Spleen (tissue), 11 donors: ENCODE results near the gene MARCHF2. TPM values are rescaled to one million over a fixed set of nuclear protein-coding genes. Genes with fewer than 3 reads are reported as not detected.

Experiments
- DNase-seq: peaks from one replicate; pipeline ENCODE4 v3.0.0-alpha.2; 2020
- H3K27ac ChIP-seq, 8 donors: fragments of 200-600 bp; sonication (generic) in 7 of 8; 1 replicate in 4 of 8; 2 replicates in 4 of 8; pipeline versions ENCODE4 v1.5.0 to v1.8.0; 2016 to 2021; ENCODE audit warnings: inconsistent platforms in 4 of 8, mild to moderate bottlenecking in 4 of 8, moderate library complexity in 1 of 8
- H3K27me3 ChIP-seq, 7 donors: fragments of 200-600 bp; sonication (generic) in 6 of 7; replicated peaks in 1 of 7; 1 replicate in 4 of 7; 2 replicates in 3 of 7; pipeline versions ENCODE4 v1.5.0 to v1.8.0; 2016 to 2021; ENCODE audit warnings: inconsistent platforms in 3 of 7, mild to moderate bottlenecking in 1 of 7
- H3K36me3 ChIP-seq, 6 donors: fragments of 200-600 bp; sonication (generic) in 5 of 6; 1 replicate in 4 of 6; 2 replicates in 2 of 6; pipeline versions ENCODE4 v1.5.0 to v1.8.0; 2016 to 2021; ENCODE audit warnings: inconsistent platforms in 2 of 6
- H3K4me1 ChIP-seq, 6 donors: fragments of 200-600 bp; sonication (generic) in 5 of 6; 1 replicate in 3 of 6; 2 replicates in 3 of 6; pipeline versions ENCODE4 v1.5.0 to v1.8.0; 2016 to 2021; ENCODE audit warnings: inconsistent platforms in 3 of 6
- H3K4me3 ChIP-seq, 8 donors: fragments of 200-600 bp; sonication (generic) in 7 of 8; 1 replicate in 4 of 8; 2 replicates in 4 of 8; pipeline versions ENCODE4 v1.5.0 to v1.8.0; 2016 to 2021; ENCODE audit warnings: inconsistent platforms in 4 of 8, mild to moderate bottlenecking in 4 of 8, moderate library complexity in 2 of 8
- H3K9me3 ChIP-seq, 8 donors: fragments of 200-600 bp; sonication (generic) in 7 of 8; 1 replicate in 4 of 8; 2 replicates in 4 of 8; pipeline versions ENCODE4 v1.5.0 to v1.8.0; 2016 to 2021; ENCODE audit warnings: inconsistent platforms in 4 of 8
- CTCF ChIP-seq, 11 experiments: fragments of 200-600 bp in 7 of 11; fragments of 450-650 bp in 4 of 11; sonication (generic) in 4 of 11; IDR thresholded peaks in 8 of 11; conservative IDR thresholded peaks in 3 of 11; 1 replicate in 7 of 11; 2 replicates in 4 of 11; pipeline versions ENCODE4 v1.4.0 to v1.8.0; 2016 to 2021; ENCODE audit warnings: antibody characterized with exemption in 11 of 11, inconsistent platforms in 4 of 11, mild to moderate bottlenecking in 1 of 11
- POLR2A ChIP-seq, 3 donors: fragments of 450-650 bp; IDR thresholded peaks; one replicate each; pipeline ENCODE4 v1.5.1; 2017; ENCODE audit warnings: antibody characterized with exemption in 3 of 3, mild to moderate bottlenecking in 1 of 3
- POLR2AphosphoS5 ChIP-seq, 3 donors: sonication (generic); formaldehyde crosslinking; IDR thresholded peaks; one replicate each; pipeline ENCODE4 v1.5.1; 2017; ENCODE audit warnings: antibody characterized with exemption in 3 of 3
- whole genome bisulfite sequencing, 5 donors: extraction: QIAGEN DNeasy Blood & Tissue Kit in 3 of 5; methylation state at CpG; one replicate each; pipeline versions ENCODE4 v1.1.5 to v1.1.7; 2013 to 2018; 5-methylcytosine and 5-hydroxymethylcytosine counted together
- intact Hi-C: fragments of 100-400 bp; cut with DNase I; formaldehyde crosslinking; loops from one replicate; pipeline ENCODE4 v1.15.0; 2023; ENCODE audit warnings: low total_unique reads
- polyA plus RNA-seq, 3 donors: library from polyadenylated mRNA; stranded (reverse); fragments of 200-250 nt; gene quantifications; one replicate each; pipeline ENCODE4 v1.2.1, GENCODE V29; 2013
- total RNA-seq, 7 donors: library from RNA; depleted of rRNA in 3 of 7; stranded (reverse); fragments of >200 nt in 3 of 7; fragmentation: NEBNext Ultra II Directional in 4 of 7; extraction: Animal tissue kit (Norgen Biotek cat#: 25700) in 4 of 7; gene quantifications; one replicate each; pipeline versions ENCODE4 v1.1.0 to v1.2.1, GENCODE V29; 2016 to 2021
- donor health status: healthy with polysubstance abuse.
- donor health status: DM: no; HTN: no; CAD: no; lungs with moderate emphysema.
- donor health status: DM: no; HTN: no; CAD: no.
- donor health status: Bipolar disorder and iron deficiency.
- donor health status: healthy.
- donor health status: DM: no; HTN: no; CAD: no.
- donor health status: DM: yes; HTN: yes; CAD: no.

MARCHF2 gene
- total and polyA plus RNA-seq, 10 donors: 33.4 to 212 (median 67.2) TPM

- Histone ChIP-seq H3K4me3 (peak within 1 kb of the TSS; percentile 54 to 87 (median 80)), H3K27me3 (no peaks in the 10 kb centered on the region), H3K27ac (peak within 1 kb of the TSS; percentile 98 to 100 (median 100)), H3K9me3 (peaks cover 0 to 8% (median 0%) of the 10 kb centered on the region in 8 donors), H3K4me1 (peaks cover 39 to 72% (median 51%) of the 10 kb centered on the region in 6 donors), H3K36me3 (peaks cover 0 to 30% (median 0%) of the 10 kb centered on the region in 6 donors)
- TF ChIP-seq POLR2AphosphoS5 (IDR thresholded peaks at IDR 0.05) (peak; percentile 88 to 93 (median 89)), CTCF (IDR thresholded peaks at IDR 0.05 in 8 of 11, conservative IDR thresholded peaks at IDR 0.05 in 3 of 11) (peak in 2 of 11 experiments; percentile 20 to 35), POLR2A (IDR thresholded peaks at IDR 0.05) (no peak)
- peak; percentile 98 for DNase-seq
- intact Hi-C loops: no loop called here
- 0 to 1% (median 0%) methylated on average over 25 to 70 of the region's 70 CpGs for WGBS, 5 donors
Observed at GRCh38 chr19:8389891-8390616, 23.1 kb upstream of the MARCHF2 start, which contains the start of gene RAB11B. RAB11B (plus strand) TSS chr19:8390360; CDS start chr19:8390417, 57 bp downstream.

- Histone ChIP-seq H3K36me3 (peaks cover 0 to 36% (median 0%) of the 10 kb centered on the region in 6 donors), H3K27me3 (no peaks in the 10 kb centered on the region), H3K4me1 (peaks cover 37 to 72% (median 51%) of the 10 kb centered on the region in 6 donors), H3K4me3 (peak overlapping the region; percentile 54 to 87 (median 80)), H3K27ac (peak overlapping the region; percentile 98 to 100 (median 100)), H3K9me3 (peaks cover 0 to 8% (median 0%) of the 10 kb centered on the region in 8 donors)
- intact Hi-C loops: no loop called here
- TF ChIP-seq POLR2A (IDR thresholded peaks at IDR 0.05) (no peak), CTCF (IDR thresholded peaks at IDR 0.05 in 8 of 11, conservative IDR thresholded peaks at IDR 0.05 in 3 of 11) (no peak), POLR2AphosphoS5 (IDR thresholded peaks at IDR 0.05) (no peak)
- WGBS, 5 donors: 0 to 2% (median 0%) methylated on average over 20 to 28 of the region's 28 CpGs
- peak; percentile 97 for DNase-seq
Observed at GRCh38 chr19:8390617-8390981, 22.5 kb upstream of the MARCHF2 start.

GRCh38 chr19:8391198-8392016, 21.7 kb upstream of the MARCHF2 start:
- H3K27me3 ChIP-seq: no peaks in the 10 kb centered on the region
- WGBS, 5 donors: 64 to 76% (median 66%) methylated on average over 15 to 23 of the region's 23 CpGs
- peak overlapping the region; percentile 60 to 100 (median 100) for H3K27ac ChIP-seq
- peaks cover 34 to 77% (median 58%) of the 10 kb centered on the region in 6 donors for H3K4me1 ChIP-seq
- TF ChIP-seq POLR2AphosphoS5 (IDR thresholded peaks at IDR 0.05) (peak in 1 of 3 donors; percentile 18), CTCF (IDR thresholded peaks at IDR 0.05 in 8 of 11, conservative IDR thresholded peaks at IDR 0.05 in 3 of 11) (no peak)
- H3K9me3 ChIP-seq: peaks cover 0 to 6% (median 0%) of the 10 kb centered on the region in 8 donors
- intact Hi-C loops: no loop called here
- H3K36me3 ChIP-seq: peaks cover 0 to 43% (median 0%) of the 10 kb centered on the region in 6 donors
- peak; percentile 87 for DNase-seq
- peak overlapping the region in 4 of 8 donors; percentile 76 to 83 (median 78) for H3K4me3 ChIP-seq
